Choroid plexus epithelial cell (primary cell): ENCODE results near the gene EVC.

ENCODE experiments used
- DNase-seq: peaks from one replicate; pipeline ENCODE4 v3.0.0-alpha.2; 2010; ENCODE audit warnings: low read depth
- H3K4me3 ChIP-seq: 2 replicates; pipeline ENCODE4 v1.5.1; 2011; ENCODE audit warnings: low read depth, mild to moderate bottlenecking, control low read depth, low read length, moderate library complexity
- CTCF ChIP-seq: conservative IDR thresholded peaks from 2 replicates; pipeline ENCODE4 v1.5.1; 2011; ENCODE audit warnings: low read depth, mild to moderate bottlenecking, control low read depth, inconsistent platforms, low read length, moderate library complexity

EVC gene

GRCh38 chr4:5815641-5816040 lies 104.6 kb downstream of the EVC start:
- no peak overlapping the region for H3K4me3 ChIP-seq
- no peak for DNase-seq
- TF ChIP-seq CTCF, result no peak

- no peak overlapping the region for H3K4me3 ChIP-seq
- TF ChIP-seq CTCF, result no peak
- no peak for DNase-seq
These were observed 105.1 kb downstream of the EVC start for GRCh38 chr4:5816101-5816500.

GRCh38 chr4:5816851-5817375 lies 105.9 kb downstream of the EVC start:
- no peak overlapping the region for H3K4me3 ChIP-seq
- no peak for DNase-seq
- no peak for TF ChIP-seq CTCF

GRCh38 chr4:5821665-5822358 lies 110.8 kb downstream of the EVC start:
- H3K4me3 ChIP-seq, result no peak overlapping the region
- no peak for DNase-seq
- TF ChIP-seq CTCF, result peak; percentile 74

GRCh38 chr4:5822619-5823018 lies 111.6 kb downstream of the EVC start:
- no peak for TF ChIP-seq CTCF
- H3K4me3 ChIP-seq, result no peak overlapping the region
- DNase-seq, result no peak

- no peak for DNase-seq
- H3K4me3 ChIP-seq, result no peak overlapping the region
- TF ChIP-seq CTCF, result no peak
These were observed 112.7 kb downstream of the EVC start for GRCh38 chr4:5823542-5824211.
